ENCODE results near the gene HOOK1.
"Not testable (repeated sequence)": the region's sequence is repeated elsewhere in the genome, so short reads cannot be mapped to it uniquely, and the experiment has no call there.

The HOOK1 gene

GRCh38 chr1:59827055-59827643 lies 12.4 kb downstream of the HOOK1 start:
- no peak for DNase-seq

DNA sequence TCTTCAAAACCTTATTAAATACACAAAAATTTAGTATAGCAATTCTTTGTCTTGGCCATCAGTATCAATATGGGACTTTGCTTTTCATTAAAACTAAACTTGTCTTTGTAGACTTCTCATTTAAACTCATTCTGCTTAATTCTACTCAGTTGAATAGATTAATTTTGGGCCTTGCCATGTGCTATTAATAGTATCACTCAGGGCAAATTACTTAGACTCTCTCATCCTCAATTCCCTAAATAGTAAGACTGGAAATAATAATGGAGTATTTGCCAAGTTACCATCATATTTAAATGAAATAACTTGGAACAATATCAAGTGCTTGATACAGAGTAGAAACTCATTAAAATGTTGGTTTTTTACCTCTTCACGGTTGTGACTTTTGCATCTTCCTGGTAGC lies 13.4 kb downstream of the HOOK1 start:
- no peak for DNase-seq

DNA sequence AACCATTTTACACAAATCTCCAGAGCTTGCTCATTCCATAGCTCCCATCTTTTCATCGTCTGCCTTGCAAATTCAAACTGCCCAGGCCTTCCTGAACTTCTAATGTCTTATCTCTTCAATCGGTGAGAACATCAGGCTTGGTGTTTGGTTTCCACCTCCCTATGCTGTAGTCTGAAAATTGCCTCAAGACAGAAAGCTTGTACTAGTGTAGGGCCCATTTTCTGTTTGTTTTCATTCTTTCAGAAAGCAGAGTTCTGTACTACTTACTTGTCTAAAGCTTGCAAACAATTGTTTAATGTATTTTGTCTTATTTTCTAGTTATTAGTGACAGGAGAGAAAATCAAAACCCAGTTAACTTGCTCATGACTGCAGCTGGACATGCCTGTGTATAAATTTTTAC lies 16.8 kb downstream of the HOOK1 start:
- no peak for DNase-seq

GRCh38 chr1:59833022-59833421 lies 18.3 kb downstream of the HOOK1 start:
- DNase-seq: no peak

- no peak for DNase-seq
Observed at GRCh38 chr1:59833991-59834390, 19.2 kb downstream of the HOOK1 start.

DNA sequence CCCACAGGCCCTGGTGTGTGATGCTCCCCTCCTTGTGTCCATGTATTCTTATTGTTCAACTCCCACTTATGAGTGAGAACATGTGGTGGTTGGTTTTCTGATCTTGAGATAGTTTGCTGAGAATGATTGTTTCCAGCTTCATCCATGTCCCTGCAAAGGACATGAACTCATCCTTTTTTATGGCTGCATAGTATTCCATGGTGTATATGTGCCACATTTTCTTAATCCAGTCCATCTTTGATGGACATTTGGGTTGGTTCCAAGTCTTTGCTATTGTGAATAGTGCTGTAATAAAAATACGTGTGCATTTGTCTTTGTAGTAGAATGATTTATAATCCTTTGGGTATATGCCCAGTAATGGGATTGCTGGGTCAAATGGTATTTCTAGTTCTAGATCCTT lies 23.1 kb downstream of the HOOK1 start:
- not testable (repeated sequence) for DNase-seq

- DNase-seq: no peak
Observed at GRCh38 chr1:59845091-59845490, 30.3 kb downstream of the HOOK1 start.

GRCh38 chr1:59846209-59846894 lies 31.6 kb downstream of the HOOK1 start:
- no peak for DNase-seq

DNA sequence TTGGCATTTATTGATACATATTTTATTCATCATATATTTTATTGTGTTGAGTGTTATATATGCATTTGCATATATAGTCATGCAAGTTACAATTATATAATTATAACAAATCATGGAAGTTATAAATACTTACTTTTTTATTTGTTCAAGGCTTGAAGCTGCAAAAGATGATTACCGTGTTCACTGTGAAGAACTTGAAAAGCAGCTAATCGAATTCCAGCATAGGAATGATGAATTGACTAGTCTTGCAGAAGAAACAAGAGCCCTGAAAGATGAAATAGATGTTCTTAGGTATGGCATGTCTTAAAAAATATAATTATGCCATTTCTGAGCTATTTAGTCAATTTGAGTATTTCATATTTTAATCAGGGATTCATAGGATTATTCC lies 32.1 kb downstream of the HOOK1 start:
- DNase-seq: no peak

DNA sequence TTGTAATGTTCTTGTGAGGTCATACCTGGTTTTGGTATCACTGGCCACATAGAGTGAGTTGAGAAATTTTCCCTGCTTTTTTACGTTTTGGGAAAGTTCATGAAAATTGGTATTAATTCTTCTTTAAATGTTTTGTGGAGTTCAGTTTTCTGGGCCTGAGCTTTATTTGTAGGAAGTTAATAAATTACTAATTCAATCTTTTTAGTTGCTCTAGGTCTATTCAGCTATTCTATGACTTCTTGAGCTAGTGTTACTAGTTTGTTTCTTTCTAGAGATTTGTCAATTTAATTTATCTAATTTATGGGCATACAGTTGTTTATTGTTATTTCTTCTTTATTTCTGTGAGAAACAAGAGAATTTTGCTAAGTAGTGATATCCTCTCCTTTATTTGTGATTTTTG lies 37.4 kb downstream of the HOOK1 start:
- no peak for DNase-seq

GRCh38 chr1:59855297-59855696 lies 40.5 kb downstream of the HOOK1 start:
- not testable (repeated sequence) for DNase-seq

- DNase-seq: no peak
Observed at GRCh38 chr1:59856725-59857338, 42.1 kb downstream of the HOOK1 start.

- no peak for DNase-seq
Observed at GRCh38 chr1:59857679-59858354, 43.1 kb downstream of the HOOK1 start.

DNA sequence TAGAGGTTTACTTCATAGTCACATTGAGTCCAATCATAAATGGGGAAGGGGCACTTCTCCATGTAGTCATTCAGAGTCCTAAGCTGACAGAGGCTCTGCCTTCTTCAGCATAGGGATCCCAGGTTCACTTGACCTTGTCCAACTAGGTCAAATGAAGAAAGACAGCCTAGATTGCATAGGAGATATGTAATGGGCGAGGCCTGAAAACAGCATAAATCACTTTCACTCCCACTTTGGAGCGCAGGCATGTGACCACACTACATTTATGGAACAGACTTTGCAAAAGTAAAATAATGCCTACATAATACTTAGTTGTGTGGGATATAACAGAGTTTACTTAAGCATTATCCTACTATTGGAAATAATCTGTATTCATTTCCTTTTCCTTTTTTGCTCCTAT lies 51.7 kb downstream of the HOOK1 start:
- no peak for DNase-seq

DNA sequence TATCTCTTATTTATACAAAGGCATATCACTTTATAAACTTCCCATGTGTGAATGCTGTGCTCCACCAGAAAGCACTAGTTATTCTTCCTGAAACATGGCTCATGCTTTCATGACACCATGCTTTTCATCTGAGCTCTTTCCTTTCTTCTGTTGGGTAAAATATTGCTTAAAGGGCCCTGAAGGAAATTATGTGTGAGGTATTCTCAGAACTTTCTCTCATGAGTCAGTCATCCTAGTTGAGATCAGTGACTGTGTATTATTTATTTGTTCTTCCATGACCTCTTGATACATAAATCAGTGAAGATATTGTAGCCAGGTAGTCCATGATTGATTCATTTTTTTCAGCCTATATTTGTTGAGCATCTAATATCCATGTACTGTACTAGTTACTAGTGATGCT lies 57.0 kb downstream of the HOOK1 start:
- no peak for DNase-seq

- DNase-seq: no peak
Observed at GRCh38 chr1:59877108-59877682, 62.4 kb downstream of the HOOK1 start.

- no peak for DNase-seq
Observed at GRCh38 chr1:59878370-59878769, 63.6 kb downstream of the HOOK1 start.

GRCh38 chr1:59879574-59879973 lies 64.8 kb downstream of the HOOK1 start:
- peak; percentile 67 for DNase-seq

GRCh38 chr1:59879996-59880505 lies 65.3 kb downstream of the HOOK1 start:
- no peak for DNase-seq

GRCh38 chr1:59880735-59881134 lies 66.0 kb downstream of the HOOK1 start:
- DNase-seq: peak; percentile 18

DNA sequence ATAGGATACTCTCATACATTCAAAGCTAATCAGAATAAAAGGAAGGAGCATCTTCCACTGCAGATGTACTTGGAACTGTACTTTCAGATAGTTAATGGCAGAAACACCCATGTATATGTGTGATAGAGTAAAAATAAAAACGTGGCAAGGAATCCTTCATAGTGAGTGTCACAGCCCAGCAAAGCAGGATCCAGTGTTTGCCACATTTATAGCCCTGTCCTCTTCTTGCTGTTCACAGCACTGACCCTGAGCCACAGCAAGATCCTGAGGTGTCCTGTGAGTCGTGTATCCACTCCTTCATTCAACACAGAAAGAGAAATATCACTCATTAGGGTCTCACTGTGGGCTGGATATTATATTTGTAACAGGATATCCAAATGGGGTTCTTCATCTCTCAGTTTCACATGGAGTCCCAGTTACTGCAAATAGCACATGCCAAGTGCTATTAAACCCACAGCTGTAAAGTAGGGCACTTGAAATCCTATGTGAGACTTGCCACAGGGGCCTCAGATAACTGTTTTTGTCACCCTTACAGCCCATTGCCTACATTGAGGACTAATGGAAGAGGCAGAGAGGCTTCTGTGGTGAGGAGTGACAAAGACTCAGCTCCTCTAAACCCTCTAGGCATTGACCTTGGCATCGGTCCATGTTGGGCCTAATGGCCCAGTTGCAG lies 70.5 kb downstream of the HOOK1 start:
- DNase-seq: no peak

Data from midbrain (tissue), 1 donor.